DMS 273 (cell line): ENCODE data around the gene TSPAN7.

Experiments used
- DNase-seq: peaks from one replicate; lab custom pipeline; 2025; ENCODE audit not compliant: unreplicated experiment; lab: John Stamatoyannopoulos, UW

TSPAN7 gene

DNA sequence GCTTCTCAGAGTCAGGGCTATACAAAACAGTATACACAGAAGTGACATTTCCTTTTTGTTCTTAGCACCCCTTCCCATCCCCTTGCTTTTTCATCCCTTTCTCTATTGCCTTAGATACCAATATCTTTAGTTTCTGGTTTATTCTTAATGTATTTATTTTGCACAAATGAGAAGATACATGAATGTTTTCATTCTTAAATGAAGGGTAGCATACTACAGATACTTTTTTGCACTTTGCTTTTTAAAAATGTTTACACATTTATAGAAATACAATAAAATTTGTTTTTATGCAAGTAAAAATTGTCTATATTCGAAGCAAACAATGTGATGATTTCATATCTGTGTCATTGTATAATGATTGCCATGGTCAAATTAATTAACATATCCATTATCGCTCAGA is 33.1 kb downstream of the TSPAN7 start:
- DNase-seq = no peak

DNA sequence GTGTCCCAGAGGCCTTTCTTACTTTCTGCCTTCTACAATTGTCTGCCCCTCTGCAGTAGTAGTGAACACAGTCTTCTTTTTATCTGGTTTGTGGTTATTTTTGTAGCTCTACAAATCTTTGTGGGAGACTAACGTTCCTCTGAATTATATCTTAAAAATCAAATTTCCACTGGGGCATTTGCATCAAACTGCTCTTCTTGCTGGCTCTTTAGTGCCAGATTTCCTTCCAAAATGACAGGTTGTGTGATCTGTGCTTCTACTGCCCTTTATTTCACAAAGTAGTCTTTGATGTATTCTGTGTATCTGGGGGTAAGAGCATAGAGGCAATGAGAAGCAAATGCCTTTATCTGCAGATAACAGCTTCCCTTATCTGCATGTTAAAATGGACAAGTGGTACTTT is 34.5 kb downstream of the TSPAN7 start:
- no peak for DNase-seq

DNA sequence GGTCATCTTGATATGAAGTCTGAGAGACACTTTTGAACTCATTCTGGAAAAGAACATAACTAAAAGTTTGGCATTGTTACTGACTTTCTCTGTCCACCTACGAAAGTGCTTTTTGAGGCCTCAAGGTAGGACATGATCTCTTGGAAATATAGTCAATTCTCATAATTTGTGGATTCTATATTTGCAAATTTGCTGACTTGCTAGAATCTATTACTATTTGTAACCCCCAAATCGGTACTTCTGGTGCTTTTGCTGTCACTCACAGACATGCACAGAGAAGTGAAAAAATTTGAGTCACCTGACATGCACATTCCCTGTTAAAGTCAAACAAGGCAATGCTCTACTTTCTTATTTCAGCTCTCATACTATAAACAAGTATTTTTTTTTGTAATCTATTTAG is 35.6 kb downstream of the TSPAN7 start:
- no peak for DNase-seq

DNA sequence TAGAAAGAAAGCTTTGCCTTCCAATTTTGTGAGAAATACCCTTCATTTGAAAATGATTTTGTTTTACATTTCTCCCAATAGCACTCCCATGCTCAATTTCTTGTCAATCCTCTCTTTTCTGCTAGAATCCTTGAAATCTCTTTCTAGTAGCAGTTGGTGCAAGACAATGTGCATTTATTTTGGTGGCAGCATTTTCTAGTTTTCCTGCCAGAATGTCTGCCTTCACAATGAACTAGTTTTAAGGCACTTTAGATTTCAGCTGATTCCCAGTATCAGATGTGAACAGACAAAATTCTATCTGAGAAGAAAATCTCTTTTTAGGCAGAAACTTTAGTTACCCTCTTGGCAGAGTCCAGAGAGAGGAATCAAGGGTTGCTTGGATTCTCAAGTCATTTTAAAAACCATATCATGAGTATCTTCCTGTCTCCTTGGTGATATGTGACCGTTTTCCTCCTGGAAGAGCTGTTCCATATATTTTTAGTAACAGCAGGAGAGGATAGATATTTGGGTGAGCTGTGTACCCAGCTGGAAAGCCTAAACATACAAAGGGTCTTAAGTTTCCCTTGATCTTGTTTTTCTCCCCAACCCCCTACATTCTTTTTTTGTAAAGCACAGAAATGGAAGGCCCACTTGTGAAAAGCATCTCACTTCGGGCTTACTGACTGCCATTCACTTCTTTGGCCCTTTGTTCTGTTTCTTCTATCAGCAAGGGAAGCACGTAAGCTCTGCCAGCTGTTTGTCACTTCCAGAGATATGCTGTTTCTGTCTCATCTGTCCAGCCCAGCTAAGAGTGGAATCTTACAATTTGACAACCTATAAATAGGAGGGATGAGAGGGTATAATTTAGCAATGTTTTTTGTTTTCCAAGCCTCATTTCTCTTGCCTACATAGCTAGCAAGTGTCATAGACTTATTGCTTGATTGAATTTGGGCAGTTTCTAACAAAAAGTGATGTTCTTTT is 38.7 kb downstream of the TSPAN7 start:
- DNase-seq = no peak

DNA sequence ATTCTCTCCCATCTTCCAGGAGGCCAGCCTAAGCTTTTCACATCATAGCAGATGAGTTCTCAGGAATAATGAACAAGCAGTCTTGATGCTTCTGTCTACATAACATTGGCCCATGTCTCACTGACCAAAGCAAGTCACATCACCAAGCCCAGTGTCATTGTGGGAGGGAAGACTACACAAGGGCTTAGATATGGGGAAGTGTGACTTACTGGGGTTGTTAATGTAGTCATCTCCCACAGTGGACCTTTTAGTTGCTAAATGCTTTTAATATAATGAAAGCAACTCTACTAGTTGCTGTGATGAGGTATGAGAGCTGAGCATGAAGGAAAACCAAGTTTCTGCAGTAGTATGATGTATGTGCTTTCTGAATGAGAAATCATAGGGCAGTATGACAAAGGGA is 40.5 kb downstream of the TSPAN7 start:
- no peak for DNase-seq

DNA sequence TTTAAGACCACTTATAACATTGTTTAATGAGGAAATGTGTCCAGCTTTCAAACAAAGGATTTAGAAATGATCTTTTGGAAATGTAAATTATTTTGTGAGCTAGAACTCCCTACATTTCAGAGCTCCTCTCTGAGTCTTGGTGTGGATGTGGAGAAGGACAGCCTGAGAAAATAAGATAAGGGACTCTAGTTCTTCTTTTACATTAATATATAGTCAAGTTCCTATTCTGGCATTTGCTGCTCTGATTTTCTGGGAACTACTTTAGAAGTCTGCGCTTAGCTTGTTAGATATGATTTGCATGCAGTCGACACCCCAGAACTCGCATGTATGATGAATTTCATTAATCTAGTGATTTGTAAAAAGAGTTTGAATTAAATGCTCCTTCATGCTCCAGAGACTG is 45.5 kb downstream of the TSPAN7 start:
- DNase-seq = no peak

DNA sequence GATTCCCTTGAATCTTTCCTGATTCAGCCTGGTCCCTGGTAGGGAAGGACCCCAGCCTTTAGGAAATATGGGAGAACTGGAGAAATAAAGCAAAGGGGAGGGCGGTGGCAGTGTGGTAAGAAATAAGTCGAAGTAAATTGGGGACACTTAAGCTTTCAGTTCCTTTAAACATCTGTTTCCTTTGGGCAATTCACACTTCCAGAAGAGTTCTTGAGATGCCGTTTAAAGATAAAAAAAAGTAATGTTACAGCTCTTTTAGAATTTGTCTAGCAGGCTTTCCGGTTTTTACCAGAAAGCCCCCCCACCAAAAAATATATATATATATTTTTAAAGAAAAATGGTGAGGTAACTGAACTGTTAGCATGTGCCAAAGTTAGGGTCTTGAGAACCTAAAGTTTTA is 46.6 kb downstream of the TSPAN7 start:
- DNase-seq = no peak

DNA sequence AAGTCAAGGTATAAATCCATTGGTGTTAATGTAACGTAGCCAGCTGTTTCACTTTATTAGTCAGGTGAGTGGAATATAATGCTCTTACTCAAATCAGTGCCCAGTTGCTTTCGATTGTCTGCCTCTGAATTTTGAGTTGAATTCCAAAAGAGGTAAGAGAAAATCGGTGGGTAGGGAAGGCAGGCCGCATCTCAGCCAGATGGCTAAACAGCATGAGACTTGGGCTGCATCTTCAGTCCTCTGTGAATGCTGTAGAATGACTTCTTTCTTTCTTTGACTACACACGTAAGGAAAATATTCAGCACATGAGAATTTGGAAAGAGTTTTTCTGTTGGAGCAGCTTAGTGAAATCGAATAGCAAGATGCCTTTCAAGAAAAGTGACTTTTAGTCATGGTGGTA is 49.5 kb downstream of the TSPAN7 start:
- DNase-seq = no peak

DNA sequence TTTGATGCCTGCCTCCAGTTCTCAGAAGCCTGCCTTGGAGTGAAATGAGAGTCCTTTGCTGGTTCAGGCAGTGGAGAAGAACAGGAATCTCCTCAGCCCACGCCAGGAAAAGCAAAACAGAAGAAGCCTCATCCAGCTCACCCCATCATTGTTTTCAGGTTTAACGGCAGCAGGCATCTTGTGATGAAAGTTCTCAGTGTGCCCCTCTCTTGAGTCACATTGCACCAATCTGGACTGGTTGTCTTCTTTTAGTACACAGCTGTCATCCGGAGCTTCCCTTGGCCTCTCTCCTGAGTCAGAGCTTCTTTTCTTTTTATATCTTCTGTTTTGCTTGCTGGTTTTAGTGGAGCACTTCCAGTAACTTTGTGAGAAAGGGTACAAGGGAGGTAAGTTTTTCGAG is 50.9 kb downstream of the TSPAN7 start:
- no peak for DNase-seq

DNA sequence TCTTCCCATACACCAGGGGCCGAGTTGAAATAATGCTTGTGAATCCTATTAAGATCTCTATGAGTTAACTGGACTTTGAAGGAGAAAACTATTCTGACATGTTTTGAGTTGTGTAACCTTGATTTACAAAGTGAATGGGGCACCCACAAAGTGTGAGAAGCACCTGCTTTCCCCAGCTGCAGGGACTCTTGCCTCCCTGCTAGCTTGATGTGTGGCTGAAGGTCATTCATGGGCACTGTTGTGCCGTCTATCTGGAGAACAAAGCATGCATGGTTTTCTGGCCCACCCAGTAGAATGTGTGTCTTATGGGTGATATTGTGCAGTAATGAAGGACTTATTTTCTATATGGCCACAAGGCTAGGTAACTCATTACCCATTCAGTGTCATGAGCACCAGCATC is 53.1 kb downstream of the TSPAN7 start:
- DNase-seq = no peak

DNA sequence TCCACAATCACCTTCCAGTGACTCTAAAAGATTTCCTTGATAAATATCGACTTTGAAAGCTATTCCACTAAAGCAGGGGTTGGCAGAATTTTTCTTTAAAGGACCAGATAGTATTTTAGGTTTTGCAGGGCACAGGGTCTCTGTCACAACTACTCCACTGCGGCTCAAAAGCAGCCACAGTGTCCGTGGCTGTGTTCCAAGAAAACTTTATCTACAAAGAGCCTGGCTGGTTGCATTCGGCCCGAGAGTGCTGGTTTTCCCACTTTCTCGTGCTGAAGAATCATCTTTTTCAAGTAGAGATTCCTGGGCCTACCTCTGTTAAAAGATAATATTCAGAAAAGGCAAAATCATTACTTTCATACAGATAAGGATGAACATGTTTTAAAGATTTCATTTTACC is 55.6 kb downstream of the TSPAN7 start:
- no peak for DNase-seq

DNA sequence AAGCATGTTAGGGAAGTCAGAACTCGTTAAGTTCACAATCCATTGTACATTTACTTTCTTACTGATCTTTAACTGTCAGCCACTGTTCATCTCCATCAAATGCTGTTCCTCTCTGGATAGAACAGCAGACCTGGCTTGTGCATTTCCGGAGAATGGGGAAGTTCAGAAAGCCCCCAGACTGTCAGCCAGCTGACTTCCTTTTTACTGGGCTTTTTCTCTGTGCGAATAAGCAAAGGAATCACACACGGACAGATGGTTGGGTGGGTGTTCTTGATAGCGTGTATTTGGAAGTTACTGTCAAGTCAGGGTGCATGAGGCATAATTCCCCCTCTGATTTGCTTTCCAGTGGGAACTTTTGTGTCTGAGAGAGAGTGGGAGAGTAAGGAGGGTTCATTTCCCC is 56.8 kb downstream of the TSPAN7 start:
- DNase-seq = no peak

DNA sequence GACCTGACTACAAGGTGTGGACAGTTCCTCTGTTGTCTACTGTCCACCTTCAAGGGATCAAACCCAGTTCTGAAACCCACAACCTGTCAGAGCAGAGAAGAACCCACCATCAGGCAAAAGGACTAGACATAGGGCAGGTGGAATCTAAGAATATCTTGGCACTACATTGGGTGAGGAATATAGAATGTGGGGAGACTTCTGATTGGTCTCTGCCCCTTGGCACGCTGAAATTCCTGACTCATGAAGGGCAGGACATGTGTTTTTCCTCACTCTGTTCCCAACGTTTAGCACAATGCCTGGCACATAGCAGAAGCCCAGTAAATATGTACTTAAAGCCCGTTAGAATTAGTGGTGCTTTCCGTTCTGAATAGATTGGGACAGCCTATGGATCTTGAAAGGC is 59.3 kb downstream of the TSPAN7 start:
- DNase-seq = no peak

DNA sequence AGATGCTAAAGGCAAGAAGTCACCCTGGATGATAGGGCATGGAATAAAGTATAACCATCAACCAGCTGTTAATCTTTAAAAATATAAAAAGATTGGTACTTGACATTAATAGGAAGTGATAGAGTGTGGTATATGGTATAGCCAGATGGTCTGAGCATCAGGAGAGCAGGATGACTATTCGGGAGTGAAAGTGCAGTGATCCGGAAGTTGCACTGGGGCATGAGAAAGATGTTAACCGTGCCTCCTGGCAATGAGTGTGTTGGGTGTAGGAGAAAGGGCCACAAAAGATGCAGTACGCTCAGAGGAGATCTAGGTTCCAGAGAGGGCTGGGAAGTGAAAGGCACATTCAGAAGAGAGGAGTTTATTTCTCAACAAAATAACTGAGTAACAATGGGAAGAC is 65.0 kb downstream of the TSPAN7 start:
- DNase-seq = peak; percentile 55

DNA sequence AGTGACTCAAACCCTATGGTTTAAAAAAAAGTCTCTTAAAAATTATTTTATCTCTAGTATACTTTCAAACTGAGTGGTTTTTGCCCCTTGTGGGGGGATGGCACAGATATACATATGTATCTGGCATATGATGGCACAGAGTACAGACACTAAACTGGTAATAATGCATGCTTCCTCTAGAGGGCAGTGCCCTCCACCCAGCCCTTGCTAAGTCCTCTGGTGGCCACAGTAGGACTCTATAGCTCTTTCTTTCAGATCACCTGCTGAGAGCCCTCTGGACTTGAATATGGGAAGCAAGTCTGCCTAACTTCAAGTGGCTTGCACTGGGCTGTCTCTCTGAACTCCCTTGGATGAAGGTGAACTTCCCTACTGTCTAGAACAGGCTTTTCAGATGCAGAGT is 66.3 kb downstream of the TSPAN7 start:
- DNase-seq = peak; percentile 75

DNA sequence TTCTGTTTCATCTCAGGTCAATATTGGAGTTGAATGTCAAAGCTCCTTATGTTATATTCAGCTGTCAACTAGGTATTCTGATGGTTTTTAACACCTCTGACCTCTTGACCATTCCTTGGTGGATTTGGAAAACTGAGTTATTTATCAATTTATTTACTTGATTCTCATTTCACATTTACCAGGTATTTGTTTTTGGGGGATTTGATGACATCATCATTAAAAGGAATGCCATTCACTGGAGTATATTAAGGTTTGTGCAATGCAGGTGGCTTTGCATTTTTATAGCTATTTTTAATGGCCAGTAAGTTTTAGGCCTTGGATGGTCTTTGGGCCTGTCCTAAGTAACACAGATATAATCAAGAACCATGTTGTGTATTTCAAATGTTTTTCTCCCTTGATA is 67.2 kb downstream of the TSPAN7 start:
- DNase-seq = no peak

DNA sequence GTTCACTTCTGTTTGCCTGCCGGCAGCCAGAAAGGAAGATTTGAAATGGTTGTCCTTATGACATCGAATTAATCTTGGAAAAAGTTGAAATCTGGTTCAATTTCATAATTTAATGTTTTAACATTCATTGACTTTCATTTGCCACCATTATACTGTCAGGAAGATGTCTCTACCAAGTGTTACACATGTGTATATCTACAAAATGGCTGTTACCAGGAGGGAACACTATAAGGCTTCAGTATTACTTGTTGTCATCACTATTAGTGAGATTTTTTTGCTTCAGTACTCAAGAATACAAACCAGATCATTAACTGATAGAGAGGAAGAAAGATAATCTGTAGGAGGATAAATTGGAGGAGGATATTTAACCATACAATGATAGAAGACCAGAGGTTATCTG is 71.2 kb downstream of the TSPAN7 start:
- no peak for DNase-seq

DNA sequence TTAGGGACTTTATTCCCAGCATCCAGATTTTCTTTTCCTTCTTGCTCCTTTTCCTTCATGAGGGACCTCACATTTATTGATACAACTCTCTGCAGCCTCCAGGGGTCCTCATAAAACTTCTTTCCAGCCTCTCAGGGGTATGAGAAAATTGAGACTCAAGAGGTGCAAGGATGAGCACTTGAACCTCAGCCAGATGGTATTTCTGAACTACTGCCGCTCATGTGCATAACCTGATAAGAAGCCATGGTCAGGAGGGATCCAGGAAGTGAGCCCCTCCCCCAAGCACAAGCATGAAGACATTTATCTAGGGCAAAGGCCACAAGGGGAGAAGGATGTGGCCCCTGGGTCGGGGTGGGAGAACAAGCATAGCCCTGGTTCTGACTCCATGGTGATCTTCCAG is 73.3 kb downstream of the TSPAN7 start:
- DNase-seq = no peak

DNA sequence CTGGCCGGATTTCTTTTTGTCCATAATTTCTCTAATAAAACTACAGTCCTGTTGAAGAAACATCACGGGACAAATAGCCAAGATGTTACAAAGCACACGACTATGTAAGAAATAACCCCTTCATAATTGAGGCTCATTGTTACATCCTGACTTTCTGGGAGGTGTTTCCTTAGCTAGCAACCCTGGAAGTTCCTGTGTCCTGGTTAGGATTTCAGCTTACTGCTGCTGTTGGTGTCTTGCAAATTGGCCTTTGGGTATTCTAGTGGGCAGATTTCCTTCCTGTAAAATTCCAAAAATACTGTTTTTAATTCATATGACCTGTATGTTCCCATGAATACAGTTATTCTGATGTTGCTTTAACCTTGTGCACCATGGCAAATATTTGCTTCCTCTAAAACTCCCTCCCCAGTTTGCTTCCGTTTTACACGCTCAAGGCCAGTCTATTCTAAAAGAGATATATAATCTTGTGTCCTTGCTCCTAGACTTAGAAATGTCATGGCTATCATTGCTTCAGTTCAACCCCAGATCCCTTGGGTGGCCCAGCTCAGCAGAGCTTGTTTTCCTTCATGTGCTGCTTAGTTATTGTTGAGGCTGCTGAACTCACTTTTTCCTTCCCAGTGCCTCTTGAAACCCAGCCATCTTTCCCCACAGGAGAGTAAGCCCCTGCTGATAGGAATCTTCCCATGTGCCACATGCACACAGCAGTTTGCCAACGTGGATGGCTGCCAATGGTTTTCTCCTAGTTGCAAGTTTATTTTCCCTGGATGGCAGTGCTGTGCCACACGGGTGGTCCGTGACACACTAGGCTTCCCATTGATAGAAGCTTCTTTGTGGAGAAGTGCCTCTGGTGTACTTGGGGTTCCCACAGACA is 75.8 kb downstream of the TSPAN7 start:
- DNase-seq = peak; percentile 88

DNA sequence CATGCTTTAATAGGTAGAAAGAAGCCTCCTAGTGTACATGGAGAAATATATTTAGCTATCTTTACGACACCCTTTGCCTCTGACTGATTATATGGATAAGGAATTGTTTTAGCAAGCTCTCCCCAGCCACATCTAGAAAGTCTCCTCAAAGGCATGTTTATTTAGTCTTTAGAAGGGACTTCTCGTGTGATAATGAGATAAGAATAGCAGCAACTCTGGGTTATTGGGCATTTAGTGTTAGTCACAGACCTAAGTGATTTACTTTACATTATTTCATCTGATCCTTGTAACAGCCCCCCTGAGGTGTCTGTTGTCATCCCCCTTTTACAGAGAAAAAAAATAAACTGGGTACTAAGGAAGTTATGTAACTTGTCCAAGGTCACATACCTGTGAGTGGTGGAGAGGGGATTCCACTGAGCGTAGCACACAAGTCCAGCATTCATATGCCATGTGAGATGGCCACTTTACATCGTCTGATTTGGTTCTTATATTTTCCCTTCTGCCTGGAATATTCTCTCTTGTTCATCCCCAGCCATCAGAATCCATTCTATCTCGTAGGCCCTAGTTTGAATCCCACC is 77.7 kb downstream of the TSPAN7 start:
- no peak for DNase-seq

DNA sequence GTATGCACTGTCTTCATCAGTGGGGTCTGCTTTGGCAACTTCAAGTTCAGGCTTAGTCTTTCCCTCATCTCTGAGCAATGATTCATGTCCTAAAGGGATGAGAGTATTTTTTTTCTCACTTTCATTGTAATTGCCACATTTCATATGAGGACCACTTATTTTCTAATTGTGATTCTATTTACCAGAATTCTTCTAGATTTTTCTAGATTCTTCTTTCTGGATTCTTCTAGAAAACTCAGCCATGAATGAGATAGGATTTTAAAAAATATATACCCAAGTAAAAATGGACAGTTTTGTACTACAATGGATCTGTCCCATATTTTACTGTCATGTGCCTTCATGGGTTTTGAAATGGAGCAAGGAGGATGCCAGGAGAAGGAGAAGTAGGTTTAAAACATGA is 78.4 kb downstream of the TSPAN7 start:
- no peak for DNase-seq

DNA sequence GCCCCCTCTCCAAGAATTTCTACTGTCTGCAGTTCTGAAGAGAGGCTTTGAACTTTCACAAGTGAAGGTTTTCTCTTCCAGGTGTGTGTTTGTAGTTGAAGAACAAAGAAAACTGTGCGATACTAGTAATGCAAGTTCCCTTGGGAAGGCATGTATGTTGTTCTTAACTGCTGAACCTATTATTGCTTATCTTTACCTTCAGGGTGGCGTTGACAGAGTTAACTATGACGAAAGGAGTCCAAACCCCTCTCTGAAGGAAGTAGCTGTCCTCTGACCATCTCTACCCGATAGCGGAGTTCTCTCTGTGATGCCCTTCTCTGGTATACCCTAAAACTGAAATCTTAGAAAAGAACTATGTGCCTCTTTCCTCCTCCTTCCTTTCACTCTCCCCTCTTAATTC is 79.9 kb downstream of the TSPAN7 start:
- no peak for DNase-seq
